GM23338 (cell line): ENCODE data around the gene SLC29A2.

ENCODE experiments used
- CREB1 ChIP-seq: fragments of 250-450 bp; sonication (Bioruptor Pico); IDR thresholded peaks from 2 replicates; pipeline ENCODE4 v1.5.0; 2020; ENCODE audit warnings: low read depth, mild to moderate bottlenecking, moderate library complexity
- EZH2 ChIP-seq: fragments of 200-600 bp; sonication (generic); IDR thresholded peaks from one replicate; pipeline ENCODE4 v1.8.0; 2017; ENCODE audit warnings: antibody characterized with exemption, mild to moderate bottlenecking, low read depth; ENCODE audit not compliant: unreplicated experiment
- EZH2phosphoT487 ChIP-seq: fragments of 200-600 bp; sonication (generic); IDR thresholded peaks from one replicate; pipeline ENCODE4 v1.8.1; 2018; ENCODE audit warnings: antibody characterized with exemption; ENCODE audit not compliant: unreplicated experiment
- JUNB ChIP-seq: IDR thresholded peaks from one replicate; pipeline ENCODE4 v1.6.1; 2016; ENCODE audit warnings: antibody characterized with exemption; ENCODE audit not compliant: unreplicated experiment
- NANOG ChIP-seq: IDR thresholded peaks from 2 replicates; pipeline ENCODE4 v1.6.1; 2016; ENCODE audit warnings: antibody characterized with exemption, borderline replicate concordance
- POLR2AphosphoS5 ChIP-seq: IDR thresholded peaks from 2 replicates; pipeline ENCODE4 v1.6.1; 2016; ENCODE audit warnings: antibody characterized with exemption, low read depth
- STAT1 ChIP-seq: IDR thresholded peaks from one replicate; pipeline ENCODE4 v1.6.1; 2016; ENCODE audit warnings: antibody characterized with exemption; ENCODE audit not compliant: unreplicated experiment
- ZNF114 ChIP-seq: fragments of 250-450 bp; sonication (Bioruptor Pico); IDR thresholded peaks from 2 replicates; pipeline ENCODE4 v1.5.0; 2020; ENCODE audit warnings: mild to moderate bottlenecking, moderate library complexity
- ZNF331 ChIP-seq: fragments of 250-450 bp; sonication (Bioruptor Pico); IDR thresholded peaks from 2 replicates; pipeline ENCODE4 v1.5.0; 2020; ENCODE audit warnings: low read depth, mild to moderate bottlenecking, moderate library complexity
- TF ChIP-seq, protein P1 (sequence below), 2 experiments: fragments of 200-600 bp in 1 of 2; sonication (generic) in 1 of 2; conservative IDR thresholded peaks; 2 replicates each; pipeline versions ENCODE4 v1.5.1 to v1.6.1; 2016 to 2017; ENCODE audit warnings: antibody characterized with exemption in 2 of 2, low read depth in 2 of 2, mild to moderate bottlenecking in 2 of 2, moderate library complexity in 1 of 2
- TF ChIP-seq, protein P2 (sequence below): IDR thresholded peaks from one replicate; pipeline ENCODE4 v1.6.1; 2018; ENCODE audit warnings: antibody characterized with exemption; ENCODE audit not compliant: unreplicated experiment
- TF ChIP-seq, protein P3 (sequence below): IDR thresholded peaks from 2 replicates; pipeline ENCODE4 v1.6.1; 2016; ENCODE audit warnings: antibody characterized with exemption

DNA sequence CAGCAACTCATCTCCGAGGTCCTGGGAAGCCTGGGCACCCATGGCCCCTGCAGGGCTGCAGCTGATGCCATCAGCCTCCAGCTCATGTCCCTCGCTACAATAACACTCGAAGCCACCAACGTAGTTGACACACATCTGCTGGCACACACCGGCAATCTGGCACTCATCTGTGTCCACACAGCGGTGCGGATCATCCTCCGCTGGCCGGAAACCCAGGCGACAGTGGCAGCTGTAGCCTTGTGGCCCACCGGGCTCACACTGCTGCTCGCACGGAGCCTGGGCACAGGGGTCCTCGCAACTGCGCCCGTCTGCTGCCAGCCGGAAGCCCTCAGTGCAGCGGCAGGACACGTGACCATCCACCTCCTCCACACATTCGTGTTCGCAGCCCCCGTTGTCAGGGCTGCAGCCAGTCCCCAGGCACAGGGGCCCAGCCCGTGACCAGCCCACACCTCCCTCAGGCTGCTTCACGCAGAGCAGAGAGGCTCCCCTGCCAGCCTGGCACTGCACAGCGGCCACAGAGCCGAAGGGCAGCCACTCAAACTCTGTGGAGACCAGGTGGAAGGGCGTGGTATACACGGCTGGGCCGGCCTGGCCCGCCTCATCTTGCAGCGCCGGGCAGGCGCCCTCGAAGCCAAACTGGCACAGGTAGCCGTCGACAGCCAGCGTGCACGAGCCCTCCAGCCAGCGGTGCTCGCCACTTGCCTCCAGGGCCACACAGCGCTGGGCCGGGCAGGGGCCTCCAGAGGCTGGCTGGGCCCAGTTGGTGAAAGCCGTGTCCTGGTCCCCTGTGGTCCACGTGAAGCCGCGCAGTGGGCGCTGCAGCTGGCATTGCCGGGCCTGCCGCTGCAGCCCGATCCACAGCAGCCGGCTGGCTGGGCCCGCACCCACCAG, 55.4 kb downstream of the SLC29A2 start:
- TF ChIP-seq, protein P1, sequence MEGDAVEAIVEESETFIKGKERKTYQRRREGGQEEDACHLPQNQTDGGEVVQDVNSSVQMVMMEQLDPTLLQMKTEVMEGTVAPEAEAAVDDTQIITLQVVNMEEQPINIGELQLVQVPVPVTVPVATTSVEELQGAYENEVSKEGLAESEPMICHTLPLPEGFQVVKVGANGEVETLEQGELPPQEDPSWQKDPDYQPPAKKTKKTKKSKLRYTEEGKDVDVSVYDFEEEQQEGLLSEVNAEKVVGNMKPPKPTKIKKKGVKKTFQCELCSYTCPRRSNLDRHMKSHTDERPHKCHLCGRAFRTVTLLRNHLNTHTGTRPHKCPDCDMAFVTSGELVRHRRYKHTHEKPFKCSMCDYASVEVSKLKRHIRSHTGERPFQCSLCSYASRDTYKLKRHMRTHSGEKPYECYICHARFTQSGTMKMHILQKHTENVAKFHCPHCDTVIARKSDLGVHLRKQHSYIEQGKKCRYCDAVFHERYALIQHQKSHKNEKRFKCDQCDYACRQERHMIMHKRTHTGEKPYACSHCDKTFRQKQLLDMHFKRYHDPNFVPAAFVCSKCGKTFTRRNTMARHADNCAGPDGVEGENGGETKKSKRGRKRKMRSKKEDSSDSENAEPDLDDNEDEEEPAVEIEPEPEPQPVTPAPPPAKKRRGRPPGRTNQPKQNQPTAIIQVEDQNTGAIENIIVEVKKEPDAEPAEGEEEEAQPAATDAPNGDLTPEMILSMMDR (conservative IDR thresholded peaks at IDR 0.05; ENCODE audit: low read depth in 2 of 2): no peak
- TF ChIP-seq EZH2phosphoT487: no peak
- TF ChIP-seq, protein P2, sequence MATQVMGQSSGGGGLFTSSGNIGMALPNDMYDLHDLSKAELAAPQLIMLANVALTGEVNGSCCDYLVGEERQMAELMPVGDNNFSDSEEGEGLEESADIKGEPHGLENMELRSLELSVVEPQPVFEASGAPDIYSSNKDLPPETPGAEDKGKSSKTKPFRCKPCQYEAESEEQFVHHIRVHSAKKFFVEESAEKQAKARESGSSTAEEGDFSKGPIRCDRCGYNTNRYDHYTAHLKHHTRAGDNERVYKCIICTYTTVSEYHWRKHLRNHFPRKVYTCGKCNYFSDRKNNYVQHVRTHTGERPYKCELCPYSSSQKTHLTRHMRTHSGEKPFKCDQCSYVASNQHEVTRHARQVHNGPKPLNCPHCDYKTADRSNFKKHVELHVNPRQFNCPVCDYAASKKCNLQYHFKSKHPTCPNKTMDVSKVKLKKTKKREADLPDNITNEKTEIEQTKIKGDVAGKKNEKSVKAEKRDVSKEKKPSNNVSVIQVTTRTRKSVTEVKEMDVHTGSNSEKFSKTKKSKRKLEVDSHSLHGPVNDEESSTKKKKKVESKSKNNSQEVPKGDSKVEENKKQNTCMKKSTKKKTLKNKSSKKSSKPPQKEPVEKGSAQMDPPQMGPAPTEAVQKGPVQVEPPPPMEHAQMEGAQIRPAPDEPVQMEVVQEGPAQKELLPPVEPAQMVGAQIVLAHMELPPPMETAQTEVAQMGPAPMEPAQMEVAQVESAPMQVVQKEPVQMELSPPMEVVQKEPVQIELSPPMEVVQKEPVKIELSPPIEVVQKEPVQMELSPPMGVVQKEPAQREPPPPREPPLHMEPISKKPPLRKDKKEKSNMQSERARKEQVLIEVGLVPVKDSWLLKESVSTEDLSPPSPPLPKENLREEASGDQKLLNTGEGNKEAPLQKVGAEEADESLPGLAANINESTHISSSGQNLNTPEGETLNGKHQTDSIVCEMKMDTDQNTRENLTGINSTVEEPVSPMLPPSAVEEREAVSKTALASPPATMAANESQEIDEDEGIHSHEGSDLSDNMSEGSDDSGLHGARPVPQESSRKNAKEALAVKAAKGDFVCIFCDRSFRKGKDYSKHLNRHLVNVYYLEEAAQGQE: no peak
- TF ChIP-seq ZNF114 (CRISPR knock-in tag): no peak
- no peak for TF ChIP-seq CREB1 (CRISPR knock-in tag)
- no peak for TF ChIP-seq ZNF331
- no peak for TF ChIP-seq POLR2AphosphoS5
- no peak for TF ChIP-seq EZH2
- TF ChIP-seq JUNB: no peak
- TF ChIP-seq STAT1: no peak
- TF ChIP-seq, protein P3, sequence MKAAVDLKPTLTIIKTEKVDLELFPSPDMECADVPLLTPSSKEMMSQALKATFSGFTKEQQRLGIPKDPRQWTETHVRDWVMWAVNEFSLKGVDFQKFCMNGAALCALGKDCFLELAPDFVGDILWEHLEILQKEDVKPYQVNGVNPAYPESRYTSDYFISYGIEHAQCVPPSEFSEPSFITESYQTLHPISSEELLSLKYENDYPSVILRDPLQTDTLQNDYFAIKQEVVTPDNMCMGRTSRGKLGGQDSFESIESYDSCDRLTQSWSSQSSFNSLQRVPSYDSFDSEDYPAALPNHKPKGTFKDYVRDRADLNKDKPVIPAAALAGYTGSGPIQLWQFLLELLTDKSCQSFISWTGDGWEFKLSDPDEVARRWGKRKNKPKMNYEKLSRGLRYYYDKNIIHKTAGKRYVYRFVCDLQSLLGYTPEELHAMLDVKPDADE: no peak
- TF ChIP-seq NANOG: no peak
